Measurements from ENCODE around the gene CYSRT1. TPM values are rescaled to one million over a fixed set of nuclear protein-coding genes. Genes with fewer than 3 reads are reported as not detected.
"Not testable (repeated sequence)": the region's sequence is repeated elsewhere in the genome, so short reads cannot be mapped to it uniquely, and the experiment has no call there.

The CYSRT1 gene
- total RNA-seq, 1 experiment from 2014 or later: 1.7 TPM

- H3K4me1 Mint-ChIP-seq (ENCODE audit: low read depth, unreplicated experiment); H3K9me3 ChIP-seq; H3K4me3 ChIP-seq (ENCODE audit: low read depth, low read length); H3K36me3 ChIP-seq (ENCODE audit: control insufficient read depth, insufficient read depth, low read length); H3K9me3 Mint-ChIP-seq (ENCODE audit: unreplicated experiment); H3K27me3 Mint-ChIP-seq (ENCODE audit: insufficient read depth, unreplicated experiment); H3K4me1 ChIP-seq; H3K27me3 ChIP-seq (replicated peaks; ENCODE audit: control insufficient read depth, insufficient read depth, low read length); intact Hi-C loops (cut with micrococcal nuclease; ENCODE audit: unreplicated experiment); BruUV-seq (replicated peaks); H3K4me3 Mint-ChIP-seq (ENCODE audit: unreplicated experiment): not testable (repeated sequence)
- POLR2A ChIA-PET: interaction anchor here (0.6 kb wide), 1 partner anchor 30 kb away, joined by 11 read pairs; no protein-coding TSS in a partner anchor
- Mint-ChIP-seq H3K27ac (ENCODE audit: unreplicated experiment) (peak overlapping the region; percentile 23), H3K36me3 (ENCODE audit: insufficient read depth, unreplicated experiment) (peaks cover 68% of the 10 kb centered on the region)
- CTCF ChIA-PET: interaction anchor here (1.2 kb wide), 1 partner anchor 8 kb away, joined by 5 read pairs; no protein-coding TSS in a partner anchor
- DNase-seq: peak; percentile 61 to 71
- TF ChIP-seq CTCF (IDR thresholded peaks at IDR 0.05; ENCODE audit: insufficient read depth in 1 of 2, low read depth in 1 of 2, low read length in 1 of 2, severe bottlenecking in 1 of 2, unreplicated experiment in 1 of 2): peak; percentile 30 to 38
Observed at GRCh38 chr9:137262173-137262908, 37.4 kb downstream of the CYSRT1 start.

GRCh38 chr9:137262909-137263285, 37.9 kb downstream of the CYSRT1 start:
- H3K9me3 Mint-ChIP-seq (ENCODE audit: unreplicated experiment): no peaks in the 10 kb centered on the region
- H3K4me1 ChIP-seq: no peaks in the 10 kb centered on the region
- no TSS peak for BruUV-seq (replicated peaks)
- CTCF ChIA-PET: interaction anchor here (1.2 kb wide), 1 partner anchor 9 kb away, joined by 5 read pairs; no protein-coding TSS in a partner anchor
- no peaks in the 10 kb centered on the region for H3K27me3 ChIP-seq (replicated peaks; ENCODE audit: control insufficient read depth, insufficient read depth, low read length)
- H3K9me3 ChIP-seq: no peaks in the 10 kb centered on the region
- H3K27me3 Mint-ChIP-seq (ENCODE audit: insufficient read depth, unreplicated experiment): no peaks in the 10 kb centered on the region
- no peaks in the 10 kb centered on the region for H3K4me1 Mint-ChIP-seq (ENCODE audit: low read depth, unreplicated experiment)
- TF ChIP-seq CTCF (IDR thresholded peaks at IDR 0.05; ENCODE audit: insufficient read depth in 1 of 2, low read depth in 1 of 2, low read length in 1 of 2, severe bottlenecking in 1 of 2, unreplicated experiment in 1 of 2): no peak
- no peak overlapping the region for H3K27ac Mint-ChIP-seq (ENCODE audit: unreplicated experiment)
- intact Hi-C loops (cut with micrococcal nuclease; ENCODE audit: unreplicated experiment): no loop called here
- POLR2A ChIA-PET: no interaction called here
- H3K4me3 Mint-ChIP-seq (ENCODE audit: unreplicated experiment): no peak overlapping the region
- H3K36me3 ChIP-seq (ENCODE audit: control insufficient read depth, insufficient read depth, low read length): peaks cover 2% of the 10 kb centered on the region
- DNase-seq: no peak
- no peak overlapping the region for H3K4me3 ChIP-seq (ENCODE audit: low read depth, low read length)
- H3K36me3 Mint-ChIP-seq (ENCODE audit: insufficient read depth, unreplicated experiment): peaks cover 68% of the 10 kb centered on the region

GRCh38 chr9:137263506-137263905, 38.5 kb downstream of the CYSRT1 start:
- Histone ChIP-seq H3K4me3 (ENCODE audit: low read depth, low read length) (no peak overlapping the region), H3K36me3 (ENCODE audit: control insufficient read depth, insufficient read depth, low read length) (peaks cover 2% of the 10 kb centered on the region), H3K27me3 (replicated peaks; ENCODE audit: control insufficient read depth, insufficient read depth, low read length) (no peaks in the 10 kb centered on the region), H3K9me3 (no peaks in the 10 kb centered on the region), H3K4me1 (no peaks in the 10 kb centered on the region)
- Mint-ChIP-seq H3K9me3 (ENCODE audit: unreplicated experiment) (no peaks in the 10 kb centered on the region), H3K4me1 (ENCODE audit: low read depth, unreplicated experiment) (no peaks in the 10 kb centered on the region), H3K27me3 (ENCODE audit: insufficient read depth, unreplicated experiment) (no peaks in the 10 kb centered on the region), H3K4me3 (ENCODE audit: unreplicated experiment) (no peak overlapping the region), H3K27ac (ENCODE audit: unreplicated experiment) (no peak overlapping the region), H3K36me3 (ENCODE audit: insufficient read depth, unreplicated experiment) (peaks cover 68% of the 10 kb centered on the region)
- BruUV-seq (replicated peaks): no TSS peak
- DNase-seq: no peak
- ChIA-PET CTCF (no interaction called here), POLR2A (no interaction called here)
- intact Hi-C loops (cut with micrococcal nuclease; ENCODE audit: unreplicated experiment): no loop called here
- no peak for TF ChIP-seq CTCF (IDR thresholded peaks at IDR 0.05; ENCODE audit: insufficient read depth in 1 of 2, low read depth in 1 of 2, low read length in 1 of 2, severe bottlenecking in 1 of 2, unreplicated experiment in 1 of 2)
